Measurements from ENCODE around the gene CASTOR1.

CASTOR1 gene

GRCh38 chr22:30248484-30248883 is 40.8 kb downstream of the CASTOR1 start:
- H3K27ac ChIP-seq (ENCODE audit: low read depth, low read length) = no peak overlapping the region
- H2BK5ac ChIP-seq (ENCODE audit: low read length) = no peak overlapping the region
- H3K4ac ChIP-seq (ENCODE audit: low read depth, low read length) = no peak overlapping the region
- H4K5ac ChIP-seq (ENCODE audit: low read length) = no peak overlapping the region
- WGBS (ENCODE audit: extremely low coverage, insufficient coverage, low lambda C conversion rate) = no CpG with 5 or more reads among the region's 6 CpGs
- H3K4me2 ChIP-seq (ENCODE audit: low read length) = no peak overlapping the region
- no peak overlapping the region for H3K56ac ChIP-seq (ENCODE audit: low read length)
- no peak overlapping the region for H4K8ac ChIP-seq (ENCODE audit: low read depth, low read length)
- H3K79me2 ChIP-seq (ENCODE audit: control insufficient read depth, insufficient read depth, low read length) = no peaks in the 10 kb centered on the region
- no peak overlapping the region for H2BK120ac ChIP-seq (ENCODE audit: low read depth, low read length)
- no peak overlapping the region for H2AK5ac ChIP-seq (ENCODE audit: low read length)
- no peak overlapping the region for H3K9ac ChIP-seq (ENCODE audit: low read length)
- H3K4me3 ChIP-seq (ENCODE audit: low read length) = no peak overlapping the region
- no peak overlapping the region for H3K18ac ChIP-seq (ENCODE audit: low read length)
- H3K79me1 ChIP-seq (ENCODE audit: low read length) = no peaks in the 10 kb centered on the region
- no peaks in the 10 kb centered on the region for H3K4me1 ChIP-seq (ENCODE audit: control insufficient read depth, low read depth, low read length)
- H2BK15ac ChIP-seq (replicated peaks; ENCODE audit: low read depth) = no peak overlapping the region
- DNase-seq = no peak
- H3K27me3 ChIP-seq (ENCODE audit: insufficient read depth, low read length, poor library complexity) = no peaks in the 10 kb centered on the region
- H3K36me3 ChIP-seq (ENCODE audit: control insufficient read depth, insufficient read depth, low read length) = no peaks in the 10 kb centered on the region
- H3K23ac ChIP-seq (ENCODE audit: low read length) = no peak overlapping the region

- Histone ChIP-seq H2BK5ac (ENCODE audit: low read length) (no peak overlapping the region), H3K4me2 (ENCODE audit: low read length) (no peak overlapping the region), H2BK120ac (ENCODE audit: low read depth, low read length) (no peak overlapping the region), H4K5ac (ENCODE audit: low read length) (no peak overlapping the region), H3K4me1 (ENCODE audit: control insufficient read depth, low read depth, low read length) (no peaks in the 10 kb centered on the region), H3K4ac (ENCODE audit: low read depth, low read length) (no peak overlapping the region), H3K79me1 (ENCODE audit: low read length) (no peaks in the 10 kb centered on the region), H3K18ac (ENCODE audit: low read length) (no peak overlapping the region), H3K4me3 (ENCODE audit: low read length) (no peak overlapping the region), H3K79me2 (ENCODE audit: control insufficient read depth, insufficient read depth, low read length) (no peaks in the 10 kb centered on the region), H3K27ac (ENCODE audit: low read depth, low read length) (no peak overlapping the region), H3K27me3 (ENCODE audit: insufficient read depth, low read length, poor library complexity) (no peaks in the 10 kb centered on the region), H2AK5ac (ENCODE audit: low read length) (no peak overlapping the region), H3K56ac (ENCODE audit: low read length) (no peak overlapping the region), H3K36me3 (ENCODE audit: control insufficient read depth, insufficient read depth, low read length) (no peaks in the 10 kb centered on the region), H4K8ac (ENCODE audit: low read depth, low read length) (no peak overlapping the region), H2BK15ac (replicated peaks; ENCODE audit: low read depth) (no peak overlapping the region), H3K9ac (ENCODE audit: low read length) (no peak overlapping the region), H3K23ac (ENCODE audit: low read length) (no peak overlapping the region)
- no peak for DNase-seq
- no CpG with 5 or more reads among the region's 12 CpGs for WGBS (ENCODE audit: extremely low coverage, insufficient coverage, low lambda C conversion rate)
Measured at GRCh38 chr22:30247974-30248373, 41.3 kb downstream of the CASTOR1 start.

- no peak for DNase-seq
- no peak overlapping the region for H2BK5ac ChIP-seq (ENCODE audit: low read length)
- no CpG with 5 or more reads among the region's 11 CpGs for WGBS (ENCODE audit: extremely low coverage, insufficient coverage, low lambda C conversion rate)
- no peak overlapping the region for H3K4me2 ChIP-seq (ENCODE audit: low read length)
- no peaks in the 10 kb centered on the region for H3K27me3 ChIP-seq (ENCODE audit: insufficient read depth, low read length, poor library complexity)
- H2AK5ac ChIP-seq (ENCODE audit: low read length) = no peak overlapping the region
- no peak overlapping the region for H3K4me3 ChIP-seq (ENCODE audit: low read length)
- no peak overlapping the region for H2BK15ac ChIP-seq (replicated peaks; ENCODE audit: low read depth)
- no peaks in the 10 kb centered on the region for H3K36me3 ChIP-seq (ENCODE audit: control insufficient read depth, insufficient read depth, low read length)
- H3K27ac ChIP-seq (ENCODE audit: low read depth, low read length) = no peak overlapping the region
- no peak overlapping the region for H2BK120ac ChIP-seq (ENCODE audit: low read depth, low read length)
- H4K5ac ChIP-seq (ENCODE audit: low read length) = no peak overlapping the region
- H3K18ac ChIP-seq (ENCODE audit: low read length) = no peak overlapping the region
- H3K4me1 ChIP-seq (ENCODE audit: control insufficient read depth, low read depth, low read length) = no peaks in the 10 kb centered on the region
- no peak overlapping the region for H3K4ac ChIP-seq (ENCODE audit: low read depth, low read length)
- H3K79me2 ChIP-seq (ENCODE audit: control insufficient read depth, insufficient read depth, low read length) = no peaks in the 10 kb centered on the region
- no peak overlapping the region for H4K8ac ChIP-seq (ENCODE audit: low read depth, low read length)
- no peak overlapping the region for H3K56ac ChIP-seq (ENCODE audit: low read length)
- no peak overlapping the region for H3K23ac ChIP-seq (ENCODE audit: low read length)
- no peak overlapping the region for H3K9ac ChIP-seq (ENCODE audit: low read length)
- no peaks in the 10 kb centered on the region for H3K79me1 ChIP-seq (ENCODE audit: low read length)
Measured at GRCh38 chr22:30247561-30247960, 41.7 kb downstream of the CASTOR1 start.

GRCh38 chr22:30246814-30247376 is 42.4 kb downstream of the CASTOR1 start:
- H3K4me3 ChIP-seq (ENCODE audit: low read length) = no peak overlapping the region
- H3K27ac ChIP-seq (ENCODE audit: low read depth, low read length) = no peak overlapping the region
- no peak overlapping the region for H2BK5ac ChIP-seq (ENCODE audit: low read length)
- peak overlapping the region; percentile 54 for H3K56ac ChIP-seq (ENCODE audit: low read length)
- no peaks in the 10 kb centered on the region for H3K4me1 ChIP-seq (ENCODE audit: control insufficient read depth, low read depth, low read length)
- no CpG with 5 or more reads among the region's 15 CpGs for WGBS (ENCODE audit: extremely low coverage, insufficient coverage, low lambda C conversion rate)
- H2AK5ac ChIP-seq (ENCODE audit: low read length) = no peak overlapping the region
- H2BK15ac ChIP-seq (replicated peaks; ENCODE audit: low read depth) = no peak overlapping the region
- H3K23ac ChIP-seq (ENCODE audit: low read length) = no peak overlapping the region
- no peak overlapping the region for H4K5ac ChIP-seq (ENCODE audit: low read length)
- H3K27me3 ChIP-seq (ENCODE audit: insufficient read depth, low read length, poor library complexity) = no peaks in the 10 kb centered on the region
- H3K36me3 ChIP-seq (ENCODE audit: control insufficient read depth, insufficient read depth, low read length) = no peaks in the 10 kb centered on the region
- DNase-seq = no peak
- peak overlapping the region; percentile 7 for H3K18ac ChIP-seq (ENCODE audit: low read length)
- H3K79me1 ChIP-seq (ENCODE audit: low read length) = no peaks in the 10 kb centered on the region
- no peak overlapping the region for H4K8ac ChIP-seq (ENCODE audit: low read depth, low read length)
- no peaks in the 10 kb centered on the region for H3K79me2 ChIP-seq (ENCODE audit: control insufficient read depth, insufficient read depth, low read length)
- H3K4ac ChIP-seq (ENCODE audit: low read depth, low read length) = no peak overlapping the region
- peak overlapping the region; percentile 42 for H3K4me2 ChIP-seq (ENCODE audit: low read length)
- H2BK120ac ChIP-seq (ENCODE audit: low read depth, low read length) = no peak overlapping the region
- H3K9ac ChIP-seq (ENCODE audit: low read length) = no peak overlapping the region

GRCh38 chr22:30245985-30246813 is 43.1 kb downstream of the CASTOR1 start, which contains the start of gene LIF:
LIF (minus strand) TSS chr22:30246759; CDS start chr22:30246695, 64 bp downstream.
- H3K27ac ChIP-seq (ENCODE audit: low read depth, low read length) = no peak within 1 kb of the TSS
- no peak within 1 kb of the TSS for H2BK15ac ChIP-seq (replicated peaks; ENCODE audit: low read depth)
- no peak within 1 kb of the TSS for H4K8ac ChIP-seq (ENCODE audit: low read depth, low read length)
- H3K79me1 ChIP-seq (ENCODE audit: low read length) = no peaks in the 10 kb centered on the region
- H3K4ac ChIP-seq (ENCODE audit: low read depth, low read length) = peak within 1 kb of the TSS; percentile 39
- no peaks in the 10 kb centered on the region for H3K4me1 ChIP-seq (ENCODE audit: control insufficient read depth, low read depth, low read length)
- peak within 1 kb of the TSS; percentile 8 for H2BK120ac ChIP-seq (ENCODE audit: low read depth, low read length)
- no peaks in the 10 kb centered on the region for H3K36me3 ChIP-seq (ENCODE audit: control insufficient read depth, insufficient read depth, low read length)
- no peak within 1 kb of the TSS for H3K23ac ChIP-seq (ENCODE audit: low read length)
- peak within 1 kb of the TSS; percentile 7 for H3K4me3 ChIP-seq (ENCODE audit: low read length)
- no peak within 1 kb of the TSS for H4K5ac ChIP-seq (ENCODE audit: low read length)
- H3K56ac ChIP-seq (ENCODE audit: low read length) = peak within 1 kb of the TSS; percentile 54
- H2AK5ac ChIP-seq (ENCODE audit: low read length) = no peak within 1 kb of the TSS
- H3K4me2 ChIP-seq (ENCODE audit: low read length) = peak within 1 kb of the TSS; percentile 42
- no peaks in the 10 kb centered on the region for H3K79me2 ChIP-seq (ENCODE audit: control insufficient read depth, insufficient read depth, low read length)
- H3K9ac ChIP-seq (ENCODE audit: low read length) = peak within 1 kb of the TSS; percentile 32
- H3K27me3 ChIP-seq (ENCODE audit: insufficient read depth, low read length, poor library complexity) = no peaks in the 10 kb centered on the region
- WGBS (ENCODE audit: extremely low coverage, insufficient coverage, low lambda C conversion rate) = no CpG with 5 or more reads among the region's 64 CpGs
- H2BK5ac ChIP-seq (ENCODE audit: low read length) = no peak within 1 kb of the TSS
- peak within 1 kb of the TSS; percentile 22 for H3K18ac ChIP-seq (ENCODE audit: low read length)
- peak; percentile 49 for DNase-seq

All from mesendoderm (in vitro differentiated cells).